ENCODE measurements around the gene PDK4.

PDK4 gene

DNA sequence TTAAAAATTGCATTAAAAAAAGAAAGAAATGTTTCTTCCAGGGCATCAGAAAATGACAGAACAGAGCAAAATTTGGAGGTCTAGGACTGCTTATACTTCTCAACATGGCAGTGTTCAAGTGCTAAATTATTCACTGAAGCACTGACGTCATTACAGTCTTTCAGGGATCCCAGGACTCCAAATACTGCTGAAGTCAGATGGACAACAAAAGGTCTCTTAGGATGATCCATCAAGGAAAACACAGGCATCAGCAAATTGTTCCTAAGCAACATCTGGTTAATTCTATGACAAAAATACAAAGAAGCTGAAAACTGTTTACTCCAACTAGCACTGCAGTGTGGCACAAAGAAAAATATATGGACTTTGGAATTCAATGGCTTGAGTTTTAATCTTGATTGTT lies 52.1 kb downstream of the PDK4 start:
- no peak for TF ChIP-seq CTCF (IDR thresholded peaks at IDR 0.05)

DNA sequence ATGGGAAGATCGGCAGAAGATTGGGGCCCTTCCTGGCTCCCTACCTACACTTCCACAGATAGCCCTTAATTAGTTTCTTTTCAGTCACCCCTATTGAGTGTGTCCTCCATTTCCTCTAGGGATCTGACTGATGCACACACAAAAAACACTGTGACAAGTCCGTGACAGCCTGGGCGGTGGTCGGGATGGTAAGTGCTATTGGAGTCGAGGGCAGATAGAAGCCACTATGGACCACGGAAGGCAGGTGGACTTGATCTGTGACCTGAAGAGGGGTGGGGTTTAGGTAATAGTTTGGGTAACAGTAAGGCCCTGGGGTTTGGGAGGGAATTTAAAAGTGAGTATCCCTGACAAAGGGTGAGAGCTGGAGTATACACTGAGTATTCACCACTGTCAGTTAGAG lies 53.0 kb downstream of the PDK4 start:
- no peak for TF ChIP-seq CTCF (IDR thresholded peaks at IDR 0.05)

- no peak for TF ChIP-seq CTCF (IDR thresholded peaks at IDR 0.05)
Observed at GRCh38 chr7:95540366-95540765, 56.0 kb downstream of the PDK4 start.

GRCh38 chr7:95539426-95539825 lies 56.9 kb downstream of the PDK4 start:
- no peak for TF ChIP-seq CTCF (IDR thresholded peaks at IDR 0.05)

- TF ChIP-seq CTCF (IDR thresholded peaks at IDR 0.05), result no peak
Observed at GRCh38 chr7:95537468-95537867, 58.8 kb downstream of the PDK4 start.

DNA sequence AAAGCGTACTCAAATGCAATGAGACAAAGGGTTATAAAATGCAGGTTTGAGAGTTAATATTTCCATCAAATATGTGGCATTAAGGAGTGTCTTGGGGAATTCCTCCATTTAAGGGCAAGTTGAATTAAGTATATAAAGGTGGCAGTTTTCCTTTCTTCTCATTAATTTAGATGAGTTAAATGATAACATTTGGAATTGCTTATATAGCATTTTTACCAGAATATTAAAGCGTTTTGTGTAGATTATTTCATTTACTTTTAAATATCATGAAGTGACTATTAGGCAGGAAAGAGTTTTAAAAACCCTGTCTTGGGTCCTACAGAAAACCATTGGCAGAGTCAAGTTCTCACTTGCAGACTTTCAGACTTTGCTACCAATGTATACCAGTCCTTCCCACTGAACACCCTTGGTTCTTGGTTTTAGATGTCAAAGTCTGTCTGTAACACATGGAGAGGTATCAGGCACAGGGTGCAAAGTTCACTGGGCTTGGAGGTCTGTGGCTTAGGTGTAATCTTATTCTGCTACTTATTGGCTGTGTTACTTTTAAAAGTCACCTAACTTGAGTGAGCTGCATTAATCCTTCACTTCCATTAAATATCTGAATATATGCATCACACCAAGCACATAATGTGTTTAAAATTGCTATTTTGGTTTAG lies 59.5 kb downstream of the PDK4 start:
- no peak for TF ChIP-seq CTCF (IDR thresholded peaks at IDR 0.05)

DNA sequence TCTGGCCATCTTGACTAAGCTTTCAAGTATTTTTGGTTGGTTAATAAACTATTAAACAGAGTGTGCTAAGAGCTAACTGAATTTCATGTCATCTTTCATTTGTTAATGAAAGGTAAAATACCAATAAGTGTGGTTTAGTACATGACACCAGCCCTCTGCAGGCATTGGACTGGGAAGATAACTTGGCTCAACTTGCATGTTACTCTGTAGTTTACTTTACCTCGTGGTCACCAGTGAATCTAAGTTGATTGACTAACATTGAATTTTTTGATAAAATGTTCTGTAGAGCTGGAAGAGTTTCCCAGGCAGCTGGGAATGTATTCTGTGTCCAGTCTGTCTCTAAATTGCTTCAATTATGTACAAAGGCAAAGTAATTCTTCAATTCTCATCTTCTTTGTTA lies 60.7 kb downstream of the PDK4 start:
- no peak for TF ChIP-seq CTCF (IDR thresholded peaks at IDR 0.05)

GRCh38 chr7:95534796-95535195 lies 61.5 kb downstream of the PDK4 start:
- no peak for TF ChIP-seq CTCF (IDR thresholded peaks at IDR 0.05)
